Stimulated activated effector memory CD8-positive, alpha-beta T cell treated with anti-CD3 and anti-CD28 coated beads, Interleukin-12 subunit alpha, Interleukin-12 subunit beta, amount 100 ng/mL, for 72 hours (primary cell): Measurements from ENCODE around the gene CLEC4M.
"Not testable (repeated sequence)": the region's sequence is repeated elsewhere in the genome, so short reads cannot be mapped to it uniquely, and the experiment has no call there.

Experiments
- ATAC-seq: fragments of 150-1000 bp; cut with Tn5 transposase; 2 replicates; pipeline ENCODE4 v1.10.0; 2021
- DNase-seq, 2 donors: peaks; one replicate each; pipeline ENCODE4 v3.0.0; 2021 to 2022; ENCODE audit warnings: low spot score in 2 of 2
- H3K27ac Mint-ChIP-seq: one replicate; pipeline ENCODE4 v1.8.0; 2022; ENCODE audit warnings: mild to moderate bottlenecking, mixed read lengths
- H3K36me3 Mint-ChIP-seq: one replicate; pipeline ENCODE4 v1.8.0; 2022; ENCODE audit warnings: mild to moderate bottlenecking, mixed read lengths
- H3K4me1 Mint-ChIP-seq: one replicate; pipeline ENCODE4 v1.8.0; 2022; ENCODE audit warnings: mixed read lengths
- H3K4me3 Mint-ChIP-seq: one replicate; pipeline ENCODE4 v1.8.0; 2022; ENCODE audit warnings: mild to moderate bottlenecking, mixed read lengths
- H3K9me3 Mint-ChIP-seq: one replicate; pipeline ENCODE4 v1.8.0; 2022; ENCODE audit warnings: mixed read lengths

Gene CLEC4M

GRCh38 chr19:7801020-7801570, 38.1 kb downstream of the CLEC4M start:
- ATAC-seq (no peak), DNase-seq (no peak)
- no peak overlapping the region for H3K27ac Mint-ChIP-seq
- H3K9me3 Mint-ChIP-seq: no peaks in the 10 kb centered on the region
- peaks cover 5% of the 10 kb centered on the region for H3K4me1 Mint-ChIP-seq
- H3K36me3 Mint-ChIP-seq: no peaks in the 10 kb centered on the region
- no peak overlapping the region for H3K4me3 Mint-ChIP-seq

GRCh38 chr19:7806234-7806633, 43.2 kb downstream of the CLEC4M start:
- no peak overlapping the region for H3K27ac Mint-ChIP-seq
- H3K4me1 Mint-ChIP-seq: peaks cover 18% of the 10 kb centered on the region
- H3K4me3 Mint-ChIP-seq: no peak overlapping the region
- DNase-seq (no peak), ATAC-seq (no peak)
- H3K36me3 Mint-ChIP-seq: no peaks in the 10 kb centered on the region
- peaks cover 6% of the 10 kb centered on the region for H3K9me3 Mint-ChIP-seq

- ATAC-seq (no peak), DNase-seq (no peak)
- Mint-ChIP-seq H3K4me1 (peaks cover 18% of the 10 kb centered on the region), H3K27ac (no peak overlapping the region), H3K4me3 (no peak overlapping the region), H3K36me3 (no peaks in the 10 kb centered on the region), H3K9me3 (peaks cover 6% of the 10 kb centered on the region)
Observed at GRCh38 chr19:7806876-7807275, 43.8 kb downstream of the CLEC4M start.

- peaks cover 18% of the 10 kb centered on the region for H3K4me1 Mint-ChIP-seq
- DNase-seq (no peak), ATAC-seq (no peak)
- H3K9me3 Mint-ChIP-seq: peaks cover 6% of the 10 kb centered on the region
- no peaks in the 10 kb centered on the region for H3K36me3 Mint-ChIP-seq
- H3K27ac Mint-ChIP-seq: no peak overlapping the region
- H3K4me3 Mint-ChIP-seq: no peak overlapping the region
Observed at GRCh38 chr19:7808108-7808507, 45.1 kb downstream of the CLEC4M start.

GRCh38 chr19:7811989-7812388, 48.9 kb downstream of the CLEC4M start:
- H3K36me3 Mint-ChIP-seq: no peaks in the 10 kb centered on the region
- H3K4me1 Mint-ChIP-seq: peaks cover 31% of the 10 kb centered on the region
- DNase-seq: no peak
- H3K9me3 Mint-ChIP-seq: peaks cover 6% of the 10 kb centered on the region
- ATAC-seq: no peak
- H3K27ac Mint-ChIP-seq: no peak overlapping the region
- no peak overlapping the region for H3K4me3 Mint-ChIP-seq

- peak; percentile 40 for ATAC-seq
- peaks cover 17% of the 10 kb centered on the region for H3K4me1 Mint-ChIP-seq
- H3K27ac Mint-ChIP-seq: peak overlapping the region; percentile 10
- peak overlapping the region; percentile 21 for H3K4me3 Mint-ChIP-seq
- H3K9me3 Mint-ChIP-seq: peaks cover 6% of the 10 kb centered on the region
- H3K36me3 Mint-ChIP-seq: no peaks in the 10 kb centered on the region
- no peak for DNase-seq
Observed at GRCh38 chr19:7815325-7815724, 52.3 kb downstream of the CLEC4M start.

GRCh38 chr19:7816040-7816439, 53.0 kb downstream of the CLEC4M start:
- H3K36me3 Mint-ChIP-seq, DNase-seq, ATAC-seq, H3K9me3 Mint-ChIP-seq: not testable (repeated sequence)
- peak overlapping the region; percentile 10 for H3K27ac Mint-ChIP-seq
- H3K4me1 Mint-ChIP-seq: peaks cover 17% of the 10 kb centered on the region
- H3K4me3 Mint-ChIP-seq: peak overlapping the region; percentile 21

- ATAC-seq (no peak), DNase-seq (no peak)
- Mint-ChIP-seq H3K27ac (no peak overlapping the region), H3K4me3 (no peak overlapping the region), H3K9me3 (no peaks in the 10 kb centered on the region), H3K4me1 (peaks cover 17% of the 10 kb centered on the region), H3K36me3 (no peaks in the 10 kb centered on the region)
Observed at GRCh38 chr19:7817801-7818200, 54.8 kb downstream of the CLEC4M start.

GRCh38 chr19:7818806-7819205, 55.8 kb downstream of the CLEC4M start:
- Mint-ChIP-seq H3K4me3 (no peak overlapping the region), H3K36me3 (no peaks in the 10 kb centered on the region), H3K9me3 (no peaks in the 10 kb centered on the region), H3K27ac (no peak overlapping the region), H3K4me1 (peaks cover 22% of the 10 kb centered on the region)
- ATAC-seq (no peak), DNase-seq (no peak)
